ENCODE data around the gene EIF2AK3. TPM values are rescaled to one million over a fixed set of nuclear protein-coding genes. Genes with fewer than 3 reads are reported as not detected.

The EIF2AK3 gene
- polyA plus RNA-seq, 1 of the 3 experiments (the other 2 are of a cell fraction) = 2.2 TPM

DNA sequence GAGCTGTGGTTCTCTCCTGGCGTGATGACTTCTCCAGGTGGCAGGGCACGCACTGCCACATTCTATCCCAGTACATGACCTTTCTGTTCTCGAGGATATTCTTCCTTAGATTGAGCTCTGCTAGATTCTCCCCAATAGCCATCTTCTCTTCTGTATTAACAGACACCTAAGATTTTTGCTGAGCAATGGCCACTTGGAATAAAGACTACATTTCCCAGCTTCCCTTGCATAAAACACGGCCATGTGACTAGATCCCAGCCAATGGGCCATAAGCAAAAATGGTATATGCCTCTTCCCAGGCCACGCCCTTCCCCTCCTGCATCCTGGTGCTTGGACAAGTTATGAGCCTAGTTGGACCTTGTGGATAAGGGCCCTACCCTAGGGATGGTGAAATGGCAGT, 82.1 kb downstream of the EIF2AK3 start (continued):
- no peak for TF ChIP-seq TCF12 (IDR thresholded peaks at IDR 0.05)
- TF ChIP-seq, protein P1, sequence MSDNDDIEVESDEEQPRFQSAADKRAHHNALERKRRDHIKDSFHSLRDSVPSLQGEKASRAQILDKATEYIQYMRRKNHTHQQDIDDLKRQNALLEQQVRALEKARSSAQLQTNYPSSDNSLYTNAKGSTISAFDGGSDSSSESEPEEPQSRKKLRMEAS (IDR thresholded peaks at IDR 0.05; ENCODE audit: low read depth) = no peak

DNA sequence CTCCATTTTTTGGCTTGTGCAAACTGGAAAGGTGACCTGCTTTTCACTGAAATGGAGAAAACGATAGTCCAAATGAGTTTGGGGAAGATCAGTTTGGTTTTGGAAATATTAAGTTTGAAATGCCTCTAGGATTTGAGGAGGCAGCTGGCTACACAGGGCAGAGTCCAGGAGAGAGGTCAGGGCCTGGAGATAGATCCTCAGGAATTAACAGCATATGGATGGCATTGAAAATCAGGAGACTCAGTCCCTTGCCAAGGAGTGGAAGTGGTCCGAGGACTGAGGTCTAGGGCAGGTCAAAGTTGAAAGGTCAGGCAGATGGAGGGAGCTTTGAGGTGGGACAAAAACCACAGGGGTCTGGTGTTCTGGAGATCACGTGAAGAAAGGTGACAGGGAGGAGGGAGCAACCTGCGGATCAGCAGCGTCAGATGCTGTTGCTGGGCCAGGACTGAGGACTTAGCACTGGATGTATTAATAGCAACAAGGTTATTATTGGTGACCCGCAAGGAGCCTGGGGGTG, 83.7 kb downstream of the EIF2AK3 start:
- Histone ChIP-seq H3K9ac (no peak overlapping the region), H3K27me3 (ENCODE audit: insufficient read depth) (no peaks in the 10 kb centered on the region), H3F3A (replicated peaks; ENCODE audit: insufficient read depth) (no peaks in the 10 kb centered on the region), H2AFZ (ENCODE audit: low read depth) (no peak overlapping the region), H3K36me3 (replicated peaks in 1 of 2; ENCODE audit: control insufficient read depth in 1 of 2, insufficient read depth in 2 of 2, low read length in 1 of 2) (no peaks in the 10 kb centered on the region), H3K79me2 (ENCODE audit: insufficient read depth) (no peaks in the 10 kb centered on the region), H4K20me1 (ENCODE audit: insufficient read depth) (no peaks in the 10 kb centered on the region), H3K4me3 (ENCODE audit: low read depth in 2 of 2, low read length in 1 of 2) (no peak overlapping the region), H3K9me3 (no peaks in the 10 kb centered on the region), H3K27ac (ENCODE audit: low read depth in 2 of 2, low read length in 1 of 2) (no peak overlapping the region), H3K4me2 (no peak overlapping the region), H3K9me2 (no peaks in the 10 kb centered on the region), H3K4me1 (ENCODE audit: control insufficient read depth in 1 of 2, insufficient read depth in 2 of 2, low read depth in 1 of 2, low read length in 1 of 2) (no peaks in the 10 kb centered on the region)
- TF ChIP-seq GATA2 (CRISPR knock-in tag; IDR thresholded peaks at IDR 0.05) (no peak), POLR2AphosphoS5 (IDR thresholded peaks at IDR 0.05; ENCODE audit: low read depth, low read length) (no peak), JUND (IDR thresholded peaks at IDR 0.05) (no peak), MXI1 (IDR thresholded peaks at IDR 0.05; ENCODE audit: low read depth, low read length) (no peak), SIN3A (IDR thresholded peaks at IDR 0.05; ENCODE audit: borderline replicate concordance, low read depth, low read length) (no peak), NFIC (IDR thresholded peaks at IDR 0.05; ENCODE audit: borderline replicate concordance) (no peak), EZH2phosphoT487 (IDR thresholded peaks at IDR 0.05; ENCODE audit: borderline replicate concordance, low read depth) (no peak), FOXM1 (IDR thresholded peaks at IDR 0.05; ENCODE audit: low read depth) (no peak), RCOR1 (IDR thresholded peaks at IDR 0.05; ENCODE audit: low read length) (no peak), SMC3 (IDR thresholded peaks at IDR 0.05; ENCODE audit: low read depth, low read length) (no peak), RAD21 (IDR thresholded peaks at IDR 0.05; ENCODE audit: low read length) (no peak), ELF1 (IDR thresholded peaks at IDR 0.05) (no peak)
- TF ChIP-seq, protein P2, sequence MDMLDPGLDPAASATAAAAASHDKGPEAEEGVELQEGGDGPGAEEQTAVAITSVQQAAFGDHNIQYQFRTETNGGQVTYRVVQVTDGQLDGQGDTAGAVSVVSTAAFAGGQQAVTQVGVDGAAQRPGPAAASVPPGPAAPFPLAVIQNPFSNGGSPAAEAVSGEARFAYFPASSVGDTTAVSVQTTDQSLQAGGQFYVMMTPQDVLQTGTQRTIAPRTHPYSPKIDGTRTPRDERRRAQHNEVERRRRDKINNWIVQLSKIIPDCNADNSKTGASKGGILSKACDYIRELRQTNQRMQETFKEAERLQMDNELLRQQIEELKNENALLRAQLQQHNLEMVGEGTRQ (IDR thresholded peaks at IDR 0.05; ENCODE audit: borderline replicate concordance, low read depth, low read length) = no peak
- TF ChIP-seq, protein P3, sequence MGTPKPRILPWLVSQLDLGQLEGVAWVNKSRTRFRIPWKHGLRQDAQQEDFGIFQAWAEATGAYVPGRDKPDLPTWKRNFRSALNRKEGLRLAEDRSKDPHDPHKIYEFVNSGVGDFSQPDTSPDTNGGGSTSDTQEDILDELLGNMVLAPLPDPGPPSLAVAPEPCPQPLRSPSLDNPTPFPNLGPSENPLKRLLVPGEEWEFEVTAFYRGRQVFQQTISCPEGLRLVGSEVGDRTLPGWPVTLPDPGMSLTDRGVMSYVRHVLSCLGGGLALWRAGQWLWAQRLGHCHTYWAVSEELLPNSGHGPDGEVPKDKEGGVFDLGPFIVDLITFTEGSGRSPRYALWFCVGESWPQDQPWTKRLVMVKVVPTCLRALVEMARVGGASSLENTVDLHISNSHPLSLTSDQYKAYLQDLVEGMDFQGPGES (IDR thresholded peaks at IDR 0.05; ENCODE audit: low read depth, low read length) = no peak
- TF ChIP-seq, protein P4, sequence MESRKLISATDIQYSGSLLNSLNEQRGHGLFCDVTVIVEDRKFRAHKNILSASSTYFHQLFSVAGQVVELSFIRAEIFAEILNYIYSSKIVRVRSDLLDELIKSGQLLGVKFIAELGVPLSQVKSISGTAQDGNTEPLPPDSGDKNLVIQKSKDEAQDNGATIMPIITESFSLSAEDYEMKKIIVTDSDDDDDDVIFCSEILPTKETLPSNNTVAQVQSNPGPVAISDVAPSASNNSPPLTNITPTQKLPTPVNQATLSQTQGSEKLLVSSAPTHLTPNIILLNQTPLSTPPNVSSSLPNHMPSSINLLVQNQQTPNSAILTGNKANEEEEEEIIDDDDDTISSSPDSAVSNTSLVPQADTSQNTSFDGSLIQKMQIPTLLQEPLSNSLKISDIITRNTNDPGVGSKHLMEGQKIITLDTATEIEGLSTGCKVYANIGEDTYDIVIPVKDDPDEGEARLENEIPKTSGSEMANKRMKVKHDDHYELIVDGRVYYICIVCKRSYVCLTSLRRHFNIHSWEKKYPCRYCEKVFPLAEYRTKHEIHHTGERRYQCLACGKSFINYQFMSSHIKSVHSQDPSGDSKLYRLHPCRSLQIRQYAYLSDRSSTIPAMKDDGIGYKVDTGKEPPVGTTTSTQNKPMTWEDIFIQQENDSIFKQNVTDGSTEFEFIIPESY (IDR thresholded peaks at IDR 0.05; ENCODE audit: borderline replicate concordance, low read depth) = no peak
- WGBS (ENCODE audit: low lambda C conversion rate) = 71% methylated on average over 6 of the region's 6 CpGs
- no peak for DNase-seq
- ChIA-PET POLR2A (no interaction called here), CTCF (no interaction called here)
